MM.1S (cell line): ENCODE measurements around the gene PAXX.

ENCODE experiments used
- EZH2phosphoT487 ChIP-seq: fragments of 300-600 bp; sonication (generic); IDR thresholded peaks from 2 replicates; pipeline ENCODE4 v1.6.1; 2018; ENCODE audit warnings: antibody characterized with exemption, low read length
- TF ChIP-seq, protein P1 (sequence below): fragments of 300-600 bp; sonication (generic); IDR thresholded peaks from 2 replicates; pipeline ENCODE4 v1.5.1; 2016; ENCODE audit warnings: antibody characterized with exemption, low read length, mixed read lengths

DNA sequence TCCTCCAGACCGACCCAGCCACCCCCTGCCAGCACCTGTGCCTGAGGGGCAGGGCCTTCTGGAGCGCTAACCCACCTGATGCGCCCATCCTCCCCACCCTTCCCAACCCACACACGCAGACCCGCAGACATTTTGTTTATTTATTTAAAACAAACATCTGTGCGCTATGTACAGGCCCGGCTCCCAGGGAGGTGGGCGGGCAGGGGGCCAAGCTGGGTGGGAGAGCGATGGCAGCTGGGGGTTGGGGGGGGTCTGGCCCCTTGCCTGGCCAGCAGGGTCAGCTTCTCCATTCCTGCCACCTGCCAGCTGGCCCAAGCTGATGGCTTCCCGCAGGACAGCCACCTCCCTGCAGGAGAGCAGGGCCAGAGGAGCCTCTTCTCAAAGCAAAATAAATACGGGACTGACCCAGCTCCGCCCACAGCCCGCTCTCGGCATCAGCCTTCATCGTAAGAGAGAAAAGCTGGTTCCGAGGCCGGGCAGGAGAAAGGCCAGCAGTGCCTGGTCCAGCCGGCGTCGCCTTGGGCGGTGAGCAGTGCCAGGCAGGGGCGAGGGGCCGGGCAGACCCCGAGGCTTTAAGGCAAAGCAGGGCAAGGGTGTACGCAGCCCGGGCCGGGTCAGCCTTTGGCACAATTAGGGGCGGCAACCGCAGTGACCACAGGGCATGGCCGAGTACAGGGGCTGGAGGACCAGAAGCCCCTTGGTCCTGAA lies 15.0 kb downstream of the PAXX start:
- TF ChIP-seq, protein P1, sequence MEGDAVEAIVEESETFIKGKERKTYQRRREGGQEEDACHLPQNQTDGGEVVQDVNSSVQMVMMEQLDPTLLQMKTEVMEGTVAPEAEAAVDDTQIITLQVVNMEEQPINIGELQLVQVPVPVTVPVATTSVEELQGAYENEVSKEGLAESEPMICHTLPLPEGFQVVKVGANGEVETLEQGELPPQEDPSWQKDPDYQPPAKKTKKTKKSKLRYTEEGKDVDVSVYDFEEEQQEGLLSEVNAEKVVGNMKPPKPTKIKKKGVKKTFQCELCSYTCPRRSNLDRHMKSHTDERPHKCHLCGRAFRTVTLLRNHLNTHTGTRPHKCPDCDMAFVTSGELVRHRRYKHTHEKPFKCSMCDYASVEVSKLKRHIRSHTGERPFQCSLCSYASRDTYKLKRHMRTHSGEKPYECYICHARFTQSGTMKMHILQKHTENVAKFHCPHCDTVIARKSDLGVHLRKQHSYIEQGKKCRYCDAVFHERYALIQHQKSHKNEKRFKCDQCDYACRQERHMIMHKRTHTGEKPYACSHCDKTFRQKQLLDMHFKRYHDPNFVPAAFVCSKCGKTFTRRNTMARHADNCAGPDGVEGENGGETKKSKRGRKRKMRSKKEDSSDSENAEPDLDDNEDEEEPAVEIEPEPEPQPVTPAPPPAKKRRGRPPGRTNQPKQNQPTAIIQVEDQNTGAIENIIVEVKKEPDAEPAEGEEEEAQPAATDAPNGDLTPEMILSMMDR: no peak
- TF ChIP-seq EZH2phosphoT487: no peak
